GM12878 (cell line): Measurements from ENCODE around the gene THRAP3. TPM values are rescaled to one million over a fixed set of nuclear protein-coding genes. Genes with fewer than 3 reads are reported as not detected.

Source experiments
- ATAC-seq: fragments of 200-7000 bp; cut with Tn5 transposase; 3 replicates; pipeline ENCODE4 v1.9.1; 2020; ENCODE audit warnings: mild to moderate bottlenecking, moderate library complexity
- BruUV-seq: library from RNA; stranded (reverse); fragments of 400-500 nt; replicated peaks from 2 replicates; lab custom pipeline; 2021; lab: Mats Ljungman, UMichigan
- CTCF ChIA-PET: fragments of 300-600 bp; sonication (Branson Sonifier 250); formaldehyde crosslinking; extraction: SDS; loops from one replicate; lab custom pipeline; 2021; ENCODE audit warnings: inconsistent platforms; lab: Yijun Ruan, JAX
- POLR2A ChIA-PET: fragments of 350-600 bp; formaldehyde crosslinking; extraction: SDS; loops from one replicate; lab custom pipeline; 2021; ENCODE audit warnings: inconsistent platforms; lab: Charles Lee
- RAD21 ChIA-PET: fragments of 300-600 bp; sonication (Branson Sonifier 250); formaldehyde crosslinking; loops from one replicate; lab custom pipeline; 2023; ENCODE audit warnings: antibody characterized with exemption; ENCODE audit not compliant: unreplicated experiment; lab: Charles Lee
- SMC1A ChIA-PET: fragments of 300-600 bp; sonication (Branson Sonifier 250); formaldehyde crosslinking; loops from one replicate; lab custom pipeline; 2023; ENCODE audit not compliant: unreplicated experiment, uncharacterized antibody; lab: Charles Lee
- DNase-seq: peaks from one replicate; pipeline ENCODE4 v3.0.0-alpha.2; 2011; ENCODE audit warnings: low read depth, low spot score
- FAIRE-seq: peaks from 3 replicates; lab custom pipeline; 2011; peaks lifted over from hg19 to GRCh38; lab: Jason Lieb, UNC
- H2AFZ ChIP-seq: 2 replicates; pipeline ENCODE4 v1.6.0; 2011; ENCODE audit warnings: low read depth, low read length, control low read depth; ENCODE audit not compliant: control insufficient read depth
- H3K27ac ChIP-seq: 2 replicates; pipeline ENCODE4 v1.5.1; 2011; ENCODE audit warnings: control low read depth; ENCODE audit not compliant: control insufficient read depth, insufficient read depth
- H3K27me3 ChIP-seq, 2 experiments: replicated peaks in 1 of 2; 2 replicates each; pipeline versions ENCODE4 v1.6.0 to v1.6.1; 2011; ENCODE audit warnings: low read length in 1 of 2; ENCODE audit not compliant: control insufficient read depth in 2 of 2, insufficient read depth in 2 of 2
- H3K36me3 ChIP-seq, 2 experiments: 2 replicates each; pipeline ENCODE4 v1.5.1; 2011; ENCODE audit warnings: low read length in 1 of 2; ENCODE audit not compliant: control insufficient read depth in 2 of 2, insufficient read depth in 2 of 2
- H3K4me1 ChIP-seq: 2 replicates; pipeline ENCODE4 v1.6.1; 2011; ENCODE audit warnings: mild to moderate bottlenecking, low read length, moderate library complexity, mixed read lengths; ENCODE audit not compliant: control insufficient read depth, insufficient read depth
- H3K4me2 ChIP-seq: 2 replicates; pipeline ENCODE4 v1.6.0; 2011; ENCODE audit warnings: control low read depth; ENCODE audit not compliant: control insufficient read depth, insufficient read depth
- H3K4me3 ChIP-seq: fragments of 200-600 bp; sonication (generic); 2 replicates; pipeline ENCODE4 v1.5.1; 2016
- H3K79me2 ChIP-seq: 2 replicates; pipeline ENCODE4 v1.6.0; 2011; ENCODE audit warnings: low read length; ENCODE audit not compliant: control insufficient read depth, insufficient read depth
- H3K9ac ChIP-seq: 2 replicates; pipeline ENCODE4 v1.8.0; 2011; ENCODE audit warnings: low read length, control low read depth, mixed read lengths; ENCODE audit not compliant: control insufficient read depth, insufficient read depth
- H3K9me3 ChIP-seq: replicated peaks from 3 replicates; pipeline ENCODE4 v1.5.1; 2011; ENCODE audit warnings: mild to moderate bottlenecking, low read length; ENCODE audit not compliant: control insufficient read depth, insufficient read depth
- H4K20me1 ChIP-seq: 2 replicates; pipeline ENCODE4 v1.6.0; 2011; ENCODE audit not compliant: control insufficient read depth, insufficient read depth
- CBX3 ChIP-seq: fragments of 200-600 bp; sonication (generic); IDR thresholded peaks from 2 replicates; pipeline ENCODE4 v1.6.1; 2016; ENCODE audit warnings: low read depth, borderline replicate concordance
- ETV6 ChIP-seq, 2 experiments: fragments of 450-650 bp in 1 of 2; IDR thresholded peaks in 1 of 2; conservative IDR thresholded peaks in 1 of 2; 2 replicates each; pipeline ENCODE4 v1.6.1; 2014; ENCODE audit warnings: antibody characterized with exemption in 1 of 2, borderline replicate concordance in 1 of 2, low read depth in 1 of 2, mild to moderate bottlenecking in 1 of 2, moderate library complexity in 1 of 2
- IKZF2 ChIP-seq, 2 experiments: fragments of 450-650 bp; IDR thresholded peaks; 2 replicates each; pipeline ENCODE4 v1.6.1; 2017; ENCODE audit warnings: mild to moderate bottlenecking in 2 of 2, moderate library complexity in 2 of 2
- MEF2A ChIP-seq: IDR thresholded peaks from 2 replicates; pipeline ENCODE4 v1.6.1; 2011; ENCODE audit warnings: low read depth, mild to moderate bottlenecking, low read length, moderate library complexity; ENCODE audit not compliant: insufficient read depth
- PAX8 ChIP-seq: fragments of 450-650 bp; IDR thresholded peaks from 2 replicates; pipeline ENCODE4 v1.6.1; 2017; ENCODE audit warnings: mild to moderate bottlenecking, moderate library complexity
- POLR2AphosphoS5 ChIP-seq: IDR thresholded peaks from 2 replicates; pipeline ENCODE4 v1.6.1; 2011; ENCODE audit warnings: mild to moderate bottlenecking, low read length, inconsistent platforms
- POU2F2 ChIP-seq: IDR thresholded peaks from 3 replicates; pipeline ENCODE4 v1.6.1; 2011; ENCODE audit warnings: low read depth, mild to moderate bottlenecking, low read length, borderline replicate concordance
- RAD21 ChIP-seq: IDR thresholded peaks from 2 replicates; pipeline ENCODE4 v1.6.1; 2011; ENCODE audit warnings: mild to moderate bottlenecking, low read depth, low read length, moderate library complexity; ENCODE audit not compliant: insufficient read depth
- RCOR1 ChIP-seq: conservative IDR thresholded peaks from 2 replicates; pipeline ENCODE4 v1.6.1; 2012; ENCODE audit warnings: low read depth, low read length, improper control_type of control experiment
- SMARCA5 ChIP-seq: fragments of 450-650 bp; IDR thresholded peaks from 2 replicates; pipeline ENCODE4 v1.6.1; 2017; ENCODE audit warnings: mild to moderate bottlenecking
- SPI1 ChIP-seq: IDR thresholded peaks from 2 replicates; pipeline ENCODE4 v1.6.1; 2011; ENCODE audit warnings: low read depth, mild to moderate bottlenecking, low read length, moderate library complexity, borderline replicate concordance; ENCODE audit not compliant: insufficient read depth
- SUZ12 ChIP-seq: fragments of 200-600 bp; sonication (generic); IDR thresholded peaks from one replicate; pipeline ENCODE4 v1.6.1; 2018; ENCODE audit warnings: antibody characterized with exemption, mild to moderate bottlenecking; ENCODE audit not compliant: unreplicated experiment
- TAF1 ChIP-seq: IDR thresholded peaks from 2 replicates; pipeline ENCODE4 v1.6.1; 2011; ENCODE audit warnings: mild to moderate bottlenecking, low read depth, low read length, borderline replicate concordance
- TCF3 ChIP-seq: IDR thresholded peaks from 2 replicates; pipeline ENCODE4 v1.6.1; 2012; ENCODE audit warnings: low read depth, mild to moderate bottlenecking, low read length, borderline replicate concordance; ENCODE audit not compliant: insufficient read depth
- WRNIP1 ChIP-seq: IDR thresholded peaks from 2 replicates; pipeline ENCODE4 v1.6.1; 2011; ENCODE audit warnings: low read depth, low read length, improper control_type of control experiment, borderline replicate concordance
- ZBED1 ChIP-seq: IDR thresholded peaks from 2 replicates; pipeline ENCODE4 v1.6.1; 2016; ENCODE audit warnings: borderline replicate concordance
- ZSCAN29 ChIP-seq: fragments of 450-650 bp; IDR thresholded peaks from 2 replicates; pipeline ENCODE4 v1.6.1; 2017; ENCODE audit warnings: mild to moderate bottlenecking, moderate library complexity
- WGBS: methylation state at CpG from one replicate; pipeline ENCODE4 v1.1.6; 2016; ENCODE audit warnings: low lambda C conversion rate; ENCODE audit not compliant: insufficient replicate concordance, insufficient coverage; ENCODE audit errors: missing lambda C conversion rate; 5-methylcytosine and 5-hydroxymethylcytosine counted together
- in situ Hi-C: fragments of 300-500 bp; cut with MboI; formaldehyde crosslinking; loops from 9 replicates; pipeline ENCODE4 v1.14.3; 2018; ENCODE audit warnings: mixed read lengths
- intact Hi-C: fragments of 100-400 bp; cut with micrococcal nuclease; formaldehyde crosslinking; loops from one replicate; pipeline ENCODE4 v1.14.2; 2022; ENCODE audit not compliant: unreplicated experiment
- polyA plus RNA-seq, 11 experiments: library from polyadenylated mRNA; depleted of rRNA in 4 of 11; unstranded in 6 of 11; stranded (reverse) in 5 of 11; fragments of >200 nt; fragmentation: Nextera tagmentation in 4 of 11; fragmentation: Illumina TruSeq in 1 of 11; extraction: Ambion mirVana in 4 of 11; extraction: Trizol in 1 of 11; gene quantifications; 1 replicate in 1 of 11; 2 replicates in 10 of 11; pipeline versions ENCODE4 v1.2.1 to v1.2.3, GENCODE V29; 2011 to 2016; ENCODE audit warnings: inconsistent platforms in 2 of 11, missing spikeins in 2 of 11, low read depth in 1 of 11
- total RNA-seq, 4 experiments: library from RNA; depleted of rRNA in 3 of 4; stranded (reverse); fragments of >200 nt in 3 of 4; fragmentation: Illumina TruSeq in 1 of 4; extraction: Trizol in 1 of 4; gene quantifications; 2 replicates each; pipeline versions ENCODE4 v1.2.1 to v1.2.3, GENCODE V29; 2013 to 2021
- TF ChIP-seq, protein P1 (sequence below): fragments of 450-650 bp; IDR thresholded peaks from 2 replicates; pipeline ENCODE4 v1.6.1; 2014; ENCODE audit warnings: mild to moderate bottlenecking
- TF ChIP-seq, protein P2 (sequence below): fragments of 450-650 bp; IDR thresholded peaks from 2 replicates; pipeline ENCODE4 v1.6.1; 2016; ENCODE audit warnings: mild to moderate bottlenecking, moderate library complexity, borderline replicate concordance

THRAP3 gene
- total and polyA plus RNA-seq, 10 of the 15 experiments (the other 5 are each of a cell fraction or from before 2014, with no cell fraction given), result 76.3 to 173 (median 136) TPM

DNA sequence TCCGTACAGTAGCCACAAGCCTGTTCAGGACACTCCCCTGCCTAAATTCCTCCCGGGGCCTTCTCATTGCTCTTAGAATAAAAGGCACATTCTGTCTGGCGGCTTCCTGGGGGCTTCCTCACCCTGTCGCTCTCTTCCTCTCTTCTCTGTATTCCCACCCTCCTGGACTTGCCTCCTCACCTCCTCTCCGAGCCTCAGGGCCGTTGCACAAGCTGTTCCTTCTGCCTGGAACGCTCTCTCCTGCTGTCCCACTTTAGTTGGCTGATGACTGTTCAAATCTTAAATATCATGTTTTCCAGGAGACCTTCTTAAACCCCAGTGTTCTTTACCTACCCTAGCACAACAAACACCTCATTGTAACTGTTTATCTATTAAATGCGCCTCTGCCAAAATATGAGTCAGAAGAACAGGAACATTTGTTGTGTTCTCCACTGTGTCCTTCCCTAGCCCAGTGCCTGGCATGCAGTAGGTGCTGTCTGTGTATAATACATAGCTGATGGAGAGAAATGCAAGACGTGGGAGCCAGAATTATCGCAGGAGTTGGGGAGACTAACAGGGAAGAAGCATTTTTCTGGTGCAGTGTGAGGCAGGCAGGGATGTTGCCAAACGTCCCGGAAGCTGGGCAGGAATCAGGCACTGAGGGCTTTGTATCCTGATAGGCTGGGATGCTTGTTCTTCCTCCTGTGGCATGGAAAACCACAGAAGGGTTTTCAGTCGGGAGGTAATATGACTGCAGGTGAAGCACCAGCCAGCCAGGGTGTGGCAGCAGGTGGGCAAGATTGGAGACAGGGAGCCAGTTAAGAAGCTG lies 24.1 kb upstream of the THRAP3 start:
- FAIRE-seq, result no peak
- H3K9me3 ChIP-seq, result no peaks in the 10 kb centered on the region
- H2AFZ ChIP-seq, result no peak overlapping the region
- RAD21 ChIA-PET, result interaction anchor here (1.0 kb wide), 1 partner anchor 50 kb away, joined by 3 read pairs; the partner anchor contains the start of gene TRAPPC3
- H3K9ac ChIP-seq, result no peak overlapping the region
- POLR2A ChIA-PET, result no interaction called here
- no peak for DNase-seq
- no TSS peak for BruUV-seq
- 0 out of 2 replicates have a peak, but pooled peaks cover 3% of the 10 kb centered on the region for H3K4me1 ChIP-seq
- no peak overlapping the region for H3K27ac ChIP-seq
- no peaks in the 10 kb centered on the region for H3K36me3 ChIP-seq
- no peak overlapping the region for H3K4me3 ChIP-seq
- in situ Hi-C loops, result no loop called here
- no peaks in the 10 kb centered on the region for H3K79me2 ChIP-seq
- WGBS, result 42% methylated on average over 13 of the region's 13 CpGs
- no peak overlapping the region for H3K4me2 ChIP-seq
- intact Hi-C loops, result no loop called here
- CTCF ChIA-PET, result interaction anchor here (1.1 to 2.0 kb wide), 3 partner anchors 12 to 81 kb away, joined by 3 to 5 read pairs (median 4); no protein-coding TSS in a partner anchor
- no peaks in the 10 kb centered on the region; a peak in 1 of 4 replicates for H3K27me3 ChIP-seq
- no peak for ATAC-seq
- TF ChIP-seq POU2F2 (no peak), TAF1 (no peak), PAX8 (no peak), RAD21 (no peak), WRNIP1 (no peak), POLR2AphosphoS5 (no peak), SPI1 (no peak), RCOR1 (no peak), ETV6 (conservative IDR thresholded peaks at IDR 0.05 in 1 of 2, IDR thresholded peaks at IDR 0.05 in 1 of 2; ENCODE audit: borderline replicate concordance in 1 of 2, low read depth in 1 of 2) (no peak), MEF2A (no peak), TCF3 (no peak), SUZ12 (no peak), ZBED1 (no peak), CBX3 (no peak), IKZF2 (IDR thresholded peaks at IDR 0.05) (no peak), ZSCAN29 (no peak), SMARCA5 (no peak)
- TF ChIP-seq, protein P1, sequence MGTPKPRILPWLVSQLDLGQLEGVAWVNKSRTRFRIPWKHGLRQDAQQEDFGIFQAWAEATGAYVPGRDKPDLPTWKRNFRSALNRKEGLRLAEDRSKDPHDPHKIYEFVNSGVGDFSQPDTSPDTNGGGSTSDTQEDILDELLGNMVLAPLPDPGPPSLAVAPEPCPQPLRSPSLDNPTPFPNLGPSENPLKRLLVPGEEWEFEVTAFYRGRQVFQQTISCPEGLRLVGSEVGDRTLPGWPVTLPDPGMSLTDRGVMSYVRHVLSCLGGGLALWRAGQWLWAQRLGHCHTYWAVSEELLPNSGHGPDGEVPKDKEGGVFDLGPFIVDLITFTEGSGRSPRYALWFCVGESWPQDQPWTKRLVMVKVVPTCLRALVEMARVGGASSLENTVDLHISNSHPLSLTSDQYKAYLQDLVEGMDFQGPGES, result no peak
- TF ChIP-seq, protein P2, sequence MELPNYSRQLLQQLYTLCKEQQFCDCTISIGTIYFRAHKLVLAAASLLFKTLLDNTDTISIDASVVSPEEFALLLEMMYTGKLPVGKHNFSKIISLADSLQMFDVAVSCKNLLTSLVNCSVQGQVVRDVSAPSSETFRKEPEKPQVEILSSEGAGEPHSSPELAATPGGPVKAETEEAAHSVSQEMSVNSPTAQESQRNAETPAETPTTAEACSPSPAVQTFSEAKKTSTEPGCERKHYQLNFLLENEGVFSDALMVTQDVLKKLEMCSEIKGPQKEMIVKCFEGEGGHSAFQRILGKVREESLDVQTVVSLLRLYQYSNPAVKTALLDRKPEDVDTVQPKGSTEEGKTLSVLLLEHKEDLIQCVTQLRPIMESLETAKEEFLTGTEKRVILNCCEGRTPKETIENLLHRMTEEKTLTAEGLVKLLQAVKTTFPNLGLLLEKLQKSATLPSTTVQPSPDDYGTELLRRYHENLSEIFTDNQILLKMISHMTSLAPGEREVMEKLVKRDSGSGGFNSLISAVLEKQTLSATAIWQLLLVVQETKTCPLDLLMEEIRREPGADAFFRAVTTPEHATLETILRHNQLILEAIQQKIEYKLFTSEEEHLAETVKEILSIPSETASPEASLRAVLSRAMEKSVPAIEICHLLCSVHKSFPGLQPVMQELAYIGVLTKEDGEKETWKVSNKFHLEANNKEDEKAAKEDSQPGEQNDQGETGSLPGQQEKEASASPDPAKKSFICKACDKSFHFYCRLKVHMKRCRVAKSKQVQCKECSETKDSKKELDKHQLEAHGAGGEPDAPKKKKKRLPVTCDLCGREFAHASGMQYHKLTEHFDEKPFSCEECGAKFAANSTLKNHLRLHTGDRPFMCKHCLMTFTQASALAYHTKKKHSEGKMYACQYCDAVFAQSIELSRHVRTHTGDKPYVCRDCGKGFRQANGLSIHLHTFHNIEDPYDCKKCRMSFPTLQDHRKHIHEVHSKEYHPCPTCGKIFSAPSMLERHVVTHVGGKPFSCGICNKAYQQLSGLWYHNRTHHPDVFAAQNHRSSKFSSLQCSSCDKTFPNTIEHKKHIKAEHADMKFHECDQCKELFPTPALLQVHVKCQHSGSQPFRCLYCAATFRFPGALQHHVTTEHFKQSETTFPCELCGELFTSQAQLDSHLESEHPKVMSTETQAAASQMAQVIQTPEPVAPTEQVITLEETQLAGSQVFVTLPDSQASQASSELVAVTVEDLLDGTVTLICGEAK, result no peak
- SMC1A ChIA-PET, result interaction anchor here (1.7 kb wide), 1 partner anchor 17 kb away, joined by 4 read pairs; no protein-coding TSS in a partner anchor
- no peaks in the 10 kb centered on the region for H4K20me1 ChIP-seq
